NCI-H2081 (cell line): ENCODE measurements around the gene GJB6.
A peak's percentile ranks its signal among the peaks of the same experiment; 100 is the strongest.

ENCODE experiments used
- DNase-seq, 2 experiments: peaks; one replicate each; lab custom pipeline; 2025; lab: John Stamatoyannopoulos, UW

The GJB6 gene

GRCh38 chr13:20186771-20187170 is 45.3 kb downstream of the GJB6 start:
- DNase-seq = no peak

DNA sequence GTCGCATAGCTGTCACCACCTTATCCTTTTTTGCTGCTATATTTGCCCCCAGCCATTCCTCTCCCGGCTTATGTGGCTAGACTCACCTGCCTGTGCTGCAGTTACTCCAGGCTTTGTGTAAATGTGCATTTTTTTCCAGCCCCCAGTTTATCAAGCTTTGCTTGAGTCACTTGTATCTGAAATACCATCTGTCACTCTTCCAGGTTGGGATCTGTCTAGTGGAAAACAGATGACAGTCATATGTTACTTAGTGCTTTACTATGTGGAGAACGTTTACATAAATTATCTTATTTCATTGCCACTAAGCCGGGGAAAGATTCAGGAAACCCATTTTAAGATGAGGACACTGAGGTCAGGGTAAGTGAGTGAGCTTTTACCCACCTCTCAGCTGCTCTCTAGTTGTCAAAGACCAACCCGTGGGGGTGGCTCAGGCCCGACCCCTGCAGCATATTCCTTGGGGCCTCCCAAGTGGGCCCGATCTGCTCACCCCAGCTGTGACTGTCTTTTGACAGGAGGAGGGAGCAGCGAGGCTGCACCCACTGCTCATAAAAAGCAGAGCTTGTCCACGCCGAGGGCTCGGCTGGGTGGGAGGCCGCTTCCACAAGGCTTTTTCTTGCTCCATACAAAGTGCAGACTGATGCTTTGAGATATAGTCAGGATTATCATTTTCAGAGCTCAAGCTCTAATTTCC is 46.6 kb downstream of the GJB6 start:
- no peak for DNase-seq

DNA sequence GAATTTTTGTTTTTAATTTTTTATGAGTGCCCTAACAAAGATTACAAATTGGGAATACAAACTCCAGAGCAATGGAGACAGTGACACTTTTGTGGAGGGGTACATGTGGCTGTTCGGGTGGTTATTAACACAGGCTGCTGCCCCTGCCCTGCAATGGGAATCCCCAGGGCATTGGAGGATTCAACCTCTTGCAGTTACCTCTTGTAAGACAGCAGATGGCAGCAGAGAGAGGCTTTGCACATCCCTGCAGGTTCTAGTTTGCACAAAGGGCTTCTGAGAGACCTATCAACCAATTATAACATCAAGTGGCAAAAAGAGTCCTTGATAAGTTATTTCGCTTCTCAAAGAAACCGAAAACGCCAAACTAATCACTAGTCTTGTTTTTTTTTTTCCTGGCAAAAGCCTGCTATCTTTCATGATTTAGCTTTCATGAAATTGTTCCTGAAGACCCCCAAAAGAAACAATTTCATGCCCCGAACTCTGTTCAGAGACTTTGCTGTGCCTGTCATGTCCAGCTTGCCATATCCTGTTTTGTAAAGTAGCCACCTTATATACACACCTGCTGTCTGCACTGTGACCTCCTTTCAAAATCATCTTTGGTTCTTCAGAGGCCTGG is 49.8 kb downstream of the GJB6 start:
- peak; percentile 50 to 61 for DNase-seq

GRCh38 chr13:20181188-20181587 is 50.9 kb downstream of the GJB6 start:
- DNase-seq = peak in 1 of 2 experiments; percentile 67

DNA sequence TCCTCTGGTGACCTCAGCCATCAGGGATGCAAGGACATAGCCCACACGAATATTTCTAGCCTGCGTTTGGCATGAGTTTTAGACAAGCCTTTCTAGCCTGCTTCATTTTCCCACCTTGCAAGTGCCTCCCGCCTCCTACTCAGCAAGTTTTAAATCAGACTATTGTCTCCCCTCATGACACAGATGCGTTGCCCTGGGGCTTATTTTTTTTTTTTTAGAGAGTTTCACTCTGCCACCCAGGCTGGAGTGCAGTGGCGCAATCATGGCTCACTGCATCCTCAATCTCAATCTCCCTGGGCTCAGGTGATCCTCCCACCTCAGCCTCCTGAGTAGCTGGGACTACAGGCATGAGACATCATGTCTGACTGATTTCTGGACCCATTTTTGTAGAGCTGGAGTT is 54.0 kb downstream of the GJB6 start:
- DNase-seq = no peak

GRCh38 chr13:20177049-20177831 is 54.9 kb downstream of the GJB6 start:
- no peak for DNase-seq

DNA sequence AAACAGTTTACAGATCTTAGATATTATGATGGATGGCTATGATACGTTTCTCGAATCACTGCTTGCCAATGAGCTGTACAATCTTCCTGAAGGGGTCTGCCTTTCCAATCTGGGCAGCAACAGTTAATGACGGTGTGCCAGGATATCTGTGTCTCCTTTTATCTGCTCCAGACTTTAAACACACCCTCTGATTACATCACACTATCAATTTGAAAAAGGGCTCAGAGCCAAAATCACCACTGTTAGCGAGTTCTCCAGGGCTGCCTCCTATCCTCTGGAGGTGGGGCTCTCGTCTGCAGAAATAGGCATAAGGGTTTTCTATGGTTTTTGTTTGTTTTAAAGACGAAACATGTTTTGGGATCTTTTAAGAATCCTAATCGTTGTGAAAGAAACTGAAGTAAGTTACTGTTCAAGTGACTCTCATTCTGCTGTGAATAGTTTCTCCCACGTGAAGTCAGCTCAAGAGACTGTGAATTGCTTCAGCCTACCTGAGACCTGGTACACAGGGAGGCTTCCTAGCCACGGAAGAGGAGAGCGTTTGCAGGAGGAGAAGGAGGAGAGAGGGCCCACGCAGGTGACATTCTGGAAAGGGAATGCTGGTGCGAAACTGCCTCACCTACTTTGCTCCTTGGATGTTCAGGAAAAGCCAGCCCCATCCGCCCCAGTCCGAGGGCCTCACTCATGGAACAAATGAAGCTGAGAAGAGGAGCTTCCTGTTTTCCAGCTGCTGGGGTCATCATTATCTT is 56.0 kb downstream of the GJB6 start:
- DNase-seq = no peak

GRCh38 chr13:20175406-20175794 is 56.7 kb downstream of the GJB6 start:
- no peak for DNase-seq

DNA sequence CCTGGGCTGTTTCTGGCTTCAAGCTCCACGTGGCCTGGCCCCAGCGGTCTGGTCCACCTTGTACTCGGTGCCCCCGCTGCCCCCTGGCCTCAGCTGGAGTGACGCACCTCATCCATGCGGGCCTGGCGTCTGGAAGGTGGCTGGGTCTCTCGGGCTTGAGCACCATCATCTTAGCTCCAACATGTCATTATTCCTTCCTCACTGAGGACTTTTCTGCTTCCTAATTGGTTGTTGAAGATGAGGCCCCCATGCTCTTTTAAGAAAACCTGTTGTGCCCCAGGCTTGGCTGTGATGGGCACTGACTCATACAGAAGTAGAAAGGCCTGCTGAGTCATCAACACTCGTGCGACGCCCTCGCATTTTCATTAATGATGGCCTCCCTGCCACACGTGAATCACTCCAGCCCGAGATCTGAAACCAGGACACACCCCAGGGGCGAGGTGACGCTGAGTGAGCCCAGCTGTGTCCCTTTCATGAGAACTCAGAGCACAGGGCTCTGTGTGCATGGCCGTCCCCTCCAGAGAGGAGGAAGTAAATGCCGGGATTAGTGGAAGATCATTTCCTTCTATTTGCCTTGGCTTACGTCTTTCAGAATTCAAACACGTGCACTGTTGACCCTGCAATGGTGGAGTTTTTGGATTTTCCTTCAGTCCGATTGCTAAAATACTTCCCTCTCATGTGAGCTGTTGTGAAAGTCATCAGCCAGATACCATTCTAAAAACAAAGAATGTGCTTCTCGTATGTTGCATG is 57.3 kb downstream of the GJB6 start:
- DNase-seq = peak in 1 of 2 experiments; percentile 11

GRCh38 chr13:20173116-20173746 is 58.9 kb downstream of the GJB6 start:
- DNase-seq = no peak
